Neural progenitor cell (in vitro differentiated cells): ENCODE results near the gene LPCAT3.

Source experiments
- CTCF ChIP-seq: fragments of 200-600 bp; sonication (generic); IDR thresholded peaks from 2 replicates; pipeline ENCODE4 v1.5.1; 2017; ENCODE audit warnings: antibody characterized with exemption, mild to moderate bottlenecking
- EZH2 ChIP-seq: fragments of 200-600 bp; sonication (generic); IDR thresholded peaks from 2 replicates; pipeline ENCODE4 v1.6.1; 2017; ENCODE audit warnings: antibody characterized with exemption, mild to moderate bottlenecking, moderate library complexity
- EZH2phosphoT487 ChIP-seq: fragments of 200-600 bp; sonication (generic); IDR thresholded peaks from 2 replicates; pipeline ENCODE4 v1.6.1; 2017; ENCODE audit warnings: antibody characterized with exemption

- TF ChIP-seq EZH2 (no peak), CTCF (no peak), EZH2phosphoT487 (no peak)
Measured at GRCh38 chr12:6975297-6976032, 42.8 kb downstream of the LPCAT3 start.
